NCI-H226 (cell line): ENCODE measurements around the gene ADCY2.

Experiments
- DNase-seq: peaks from one replicate; pipeline ENCODE4 v3.0.0-alpha.2; 2015

Gene ADCY2

GRCh38 chr5:7849681-7850394 lies 453.9 kb downstream of the ADCY2 start:
- no peak for DNase-seq

- no peak for DNase-seq
Observed at GRCh38 chr5:7850395-7851239, 454.7 kb downstream of the ADCY2 start, which contains the start of gene CFAP90. CFAP90 (minus strand) TSS chr5:7851133; CDS start chr5:7851021, 112 bp downstream.

GRCh38 chr5:7851240-7851592 lies 455.3 kb downstream of the ADCY2 start:
- DNase-seq: no peak

- DNase-seq: no peak
Observed at GRCh38 chr5:7851617-7852289, 455.8 kb downstream of the ADCY2 start.

GRCh38 chr5:7852542-7852941 lies 456.6 kb downstream of the ADCY2 start:
- no peak for DNase-seq

- DNase-seq: no peak
Observed at GRCh38 chr5:7852988-7853387, 457.1 kb downstream of the ADCY2 start.

GRCh38 chr5:7855611-7856010 lies 459.7 kb downstream of the ADCY2 start:
- DNase-seq: no peak

- DNase-seq: no peak
Observed at GRCh38 chr5:7856855-7857254, 460.9 kb downstream of the ADCY2 start.

- no peak for DNase-seq
Observed at GRCh38 chr5:7857361-7857760, 461.4 kb downstream of the ADCY2 start.

- DNase-seq: no peak
Observed at GRCh38 chr5:7857926-7858632, 462.1 kb downstream of the ADCY2 start.

- DNase-seq: no peak
Observed at GRCh38 chr5:7866196-7866595, 470.3 kb downstream of the ADCY2 start.

- DNase-seq: no peak
Observed at GRCh38 chr5:7867260-7867659, 471.3 kb downstream of the ADCY2 start.

- no peak for DNase-seq
Observed at GRCh38 chr5:7868427-7868772, 472.5 kb downstream of the ADCY2 start.

GRCh38 chr5:7868773-7869473 lies 473.0 kb downstream of the ADCY2 start, which contains the start of the genes FASTKD3 and MTRR:
FASTKD3 (minus strand) TSS chr5:7869031; CDS start chr5:7868083, 948 bp downstream.
MTRR (plus strand) TSS chr5:7869148; CDS start chr5:7870795, 1,647 bp downstream.
- peak; percentile 93 for DNase-seq

GRCh38 chr5:7869474-7870136 lies 473.7 kb downstream of the ADCY2 start:
- DNase-seq: no peak

GRCh38 chr5:7871653-7872052 lies 475.7 kb downstream of the ADCY2 start:
- DNase-seq: no peak

GRCh38 chr5:7872517-7873130 lies 476.7 kb downstream of the ADCY2 start:
- DNase-seq: no peak

- no peak for DNase-seq
Observed at GRCh38 chr5:7873216-7873615, 477.3 kb downstream of the ADCY2 start.

GRCh38 chr5:7874639-7875038 lies 478.7 kb downstream of the ADCY2 start:
- no peak for DNase-seq

GRCh38 chr5:7875151-7875550 lies 479.2 kb downstream of the ADCY2 start:
- no peak for DNase-seq

- no peak for DNase-seq
Observed at GRCh38 chr5:7876867-7877266, 480.9 kb downstream of the ADCY2 start.
